ENCODE results near the gene CSNK1A1L.

CSNK1A1L gene

GRCh38 chr13:37131092-37131491 is 25.6 kb upstream of the CSNK1A1L start:
- no peaks in the 10 kb centered on the region for H3K36me3 ChIP-seq (ENCODE audit: insufficient read depth, low read length)
- no peak overlapping the region for H3K4me3 ChIP-seq (ENCODE audit: low read length)
- no peak overlapping the region for H2AFZ ChIP-seq (ENCODE audit: low read depth, low read length)
- no peaks in the 10 kb centered on the region for H3K27me3 ChIP-seq (ENCODE audit: insufficient read depth, low read length)
- no peaks in the 10 kb centered on the region for H3K9me3 ChIP-seq (ENCODE audit: low read length)
- H3K4me1 ChIP-seq (ENCODE audit: insufficient read depth, low read length) = peaks cover 3% of the 10 kb centered on the region

GRCh38 chr13:37129866-37130265 is 24.4 kb upstream of the CSNK1A1L start:
- Histone ChIP-seq H3K27me3 (ENCODE audit: insufficient read depth, low read length) (no peaks in the 10 kb centered on the region), H3K36me3 (ENCODE audit: insufficient read depth, low read length) (no peaks in the 10 kb centered on the region), H3K9me3 (ENCODE audit: low read length) (no peaks in the 10 kb centered on the region), H3K4me1 (ENCODE audit: insufficient read depth, low read length) (peaks cover 3% of the 10 kb centered on the region), H3K4me3 (ENCODE audit: low read length) (no peak overlapping the region), H2AFZ (ENCODE audit: low read depth, low read length) (no peak overlapping the region)

GRCh38 chr13:37127691-37128241 is 22.3 kb upstream of the CSNK1A1L start:
- Histone ChIP-seq H3K36me3 (ENCODE audit: insufficient read depth, low read length) (no peaks in the 10 kb centered on the region), H3K27me3 (ENCODE audit: insufficient read depth, low read length) (no peaks in the 10 kb centered on the region), H3K4me1 (ENCODE audit: insufficient read depth, low read length) (peaks cover 3% of the 10 kb centered on the region), H2AFZ (ENCODE audit: low read depth, low read length) (no peak overlapping the region), H3K4me3 (ENCODE audit: low read length) (no peak overlapping the region), H3K9me3 (ENCODE audit: low read length) (no peaks in the 10 kb centered on the region)

GRCh38 chr13:37123337-37123736 is 17.9 kb upstream of the CSNK1A1L start:
- Histone ChIP-seq H3K9me3 (ENCODE audit: low read length) (no peaks in the 10 kb centered on the region), H3K4me3 (ENCODE audit: low read length) (no peak overlapping the region), H3K36me3 (ENCODE audit: insufficient read depth, low read length) (no peaks in the 10 kb centered on the region), H3K27me3 (ENCODE audit: insufficient read depth, low read length) (no peaks in the 10 kb centered on the region), H2AFZ (ENCODE audit: low read depth, low read length) (no peak overlapping the region), H3K4me1 (ENCODE audit: insufficient read depth, low read length) (no peaks in the 10 kb centered on the region)

DNA sequence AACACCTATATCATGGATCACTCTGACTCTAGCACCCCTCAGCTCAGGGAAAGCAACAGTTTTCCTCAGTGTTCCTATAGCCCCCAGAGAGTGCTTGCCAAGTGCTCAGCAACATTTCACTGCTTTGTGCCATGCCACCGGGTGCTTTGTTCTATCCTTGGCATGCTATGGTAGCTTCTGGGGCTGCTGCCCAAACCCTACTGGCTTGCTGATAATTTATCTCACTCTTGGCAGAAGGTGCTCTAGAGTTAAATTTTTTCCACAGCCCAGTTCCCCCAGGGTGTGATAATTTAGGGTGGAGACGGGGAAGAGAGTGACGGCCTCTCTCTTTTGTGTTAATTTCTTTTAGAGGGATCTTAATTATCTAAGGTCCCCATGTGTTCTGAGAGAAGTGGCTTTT is 12.6 kb upstream of the CSNK1A1L start:
- Histone ChIP-seq H3K27me3 (ENCODE audit: insufficient read depth, low read length) (no peaks in the 10 kb centered on the region), H3K4me3 (ENCODE audit: low read length) (no peak overlapping the region), H3K4me1 (ENCODE audit: insufficient read depth, low read length) (no peaks in the 10 kb centered on the region), H3K36me3 (ENCODE audit: insufficient read depth, low read length) (no peaks in the 10 kb centered on the region), H2AFZ (ENCODE audit: low read depth, low read length) (no peak overlapping the region), H3K9me3 (ENCODE audit: low read length) (no peaks in the 10 kb centered on the region)

DNA sequence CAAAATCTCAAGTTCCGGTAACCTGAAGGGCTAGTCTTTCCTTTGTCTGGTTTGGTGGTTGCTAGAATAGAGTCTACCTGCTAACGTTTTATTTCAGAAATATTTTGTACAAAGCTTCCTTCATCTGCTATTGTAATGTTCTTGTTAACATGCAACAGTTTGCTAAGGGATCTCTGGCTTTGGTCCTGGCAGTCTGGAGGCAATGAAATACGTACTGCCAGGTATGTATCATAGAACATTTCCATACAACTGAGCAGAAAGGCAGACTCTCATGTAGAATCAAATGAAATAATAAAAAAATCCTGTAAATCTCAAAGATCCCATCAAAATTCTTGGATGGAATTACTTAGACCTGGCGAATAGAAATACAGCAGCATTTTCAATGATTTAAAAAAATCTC is 8.8 kb upstream of the CSNK1A1L start:
- Histone ChIP-seq H3K4me1 (ENCODE audit: insufficient read depth, low read length) (no peaks in the 10 kb centered on the region), H3K4me3 (ENCODE audit: low read length) (no peak overlapping the region), H3K9me3 (ENCODE audit: low read length) (no peaks in the 10 kb centered on the region), H3K27me3 (ENCODE audit: insufficient read depth, low read length) (no peaks in the 10 kb centered on the region), H2AFZ (ENCODE audit: low read depth, low read length) (no peak overlapping the region), H3K36me3 (ENCODE audit: insufficient read depth, low read length) (no peaks in the 10 kb centered on the region)

DNA sequence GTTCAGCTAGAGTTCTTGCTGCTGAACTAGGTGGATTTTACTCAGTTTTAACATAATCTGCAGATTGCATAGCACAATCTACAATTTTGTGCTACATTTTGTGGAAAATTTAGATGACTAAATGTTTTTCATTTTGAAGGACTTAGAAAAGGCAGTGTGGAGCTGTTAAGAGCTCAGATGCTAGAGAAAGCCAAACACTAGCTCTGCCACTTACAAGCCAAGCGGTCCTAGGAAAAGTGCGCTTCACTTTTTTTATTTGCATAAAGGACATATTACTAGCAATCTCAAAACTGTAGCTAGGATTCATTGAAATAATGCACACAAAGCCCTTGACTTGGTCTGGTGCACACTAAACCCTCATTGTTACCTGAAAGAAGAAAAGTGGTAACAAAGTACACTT is 8.1 kb upstream of the CSNK1A1L start:
- H3K9me3 ChIP-seq (ENCODE audit: low read length) = no peaks in the 10 kb centered on the region
- H2AFZ ChIP-seq (ENCODE audit: low read depth, low read length) = no peak overlapping the region
- H3K36me3 ChIP-seq (ENCODE audit: insufficient read depth, low read length) = no peaks in the 10 kb centered on the region
- H3K4me3 ChIP-seq (ENCODE audit: low read length) = no peak overlapping the region
- no peaks in the 10 kb centered on the region for H3K27me3 ChIP-seq (ENCODE audit: insufficient read depth, low read length)
- no peaks in the 10 kb centered on the region for H3K4me1 ChIP-seq (ENCODE audit: insufficient read depth, low read length)

DNA sequence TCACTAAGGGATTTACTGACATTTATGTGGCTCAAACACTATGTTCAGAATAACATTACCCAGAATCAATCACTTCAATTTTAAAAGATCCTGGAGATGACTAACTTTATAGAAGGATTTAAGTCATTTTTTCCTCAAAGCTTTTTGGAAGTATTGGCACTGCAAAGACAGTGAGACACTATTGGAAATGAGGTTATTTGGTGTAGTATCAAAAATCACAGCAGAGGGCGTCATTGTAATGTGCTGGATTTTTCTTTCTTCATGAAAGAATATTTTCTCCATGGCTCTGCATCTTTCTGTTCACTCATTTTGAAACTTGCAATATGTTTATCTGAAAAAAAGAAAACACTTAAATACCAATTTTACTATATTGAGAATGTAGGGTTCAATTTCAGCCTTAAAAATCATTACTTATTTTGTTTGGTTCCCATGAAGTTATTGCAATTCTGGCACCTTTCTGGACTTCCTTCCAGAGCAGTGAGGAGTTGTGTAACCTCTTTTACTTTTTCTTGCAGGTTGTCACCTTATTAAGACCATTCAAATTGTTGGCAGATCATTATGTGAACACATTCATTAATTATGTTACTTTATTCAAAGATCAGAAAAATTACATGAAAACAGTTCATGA is 3.7 kb upstream of the CSNK1A1L start:
- Histone ChIP-seq H3K4me3 (ENCODE audit: low read length) (no peak overlapping the region), H3K36me3 (ENCODE audit: insufficient read depth, low read length) (no peaks in the 10 kb centered on the region), H2AFZ (ENCODE audit: low read depth, low read length) (no peak overlapping the region), H3K27me3 (ENCODE audit: insufficient read depth, low read length) (no peaks in the 10 kb centered on the region), H3K4me1 (ENCODE audit: insufficient read depth, low read length) (peaks cover 13% of the 10 kb centered on the region), H3K9me3 (ENCODE audit: low read length) (no peaks in the 10 kb centered on the region)

GRCh38 chr13:37107868-37108267 is 2.4 kb upstream of the CSNK1A1L start:
- H2AFZ ChIP-seq (ENCODE audit: low read depth, low read length) = no peak overlapping the region
- H3K4me1 ChIP-seq (ENCODE audit: insufficient read depth, low read length) = peaks cover 25% of the 10 kb centered on the region
- H3K9me3 ChIP-seq (ENCODE audit: low read length) = no peaks in the 10 kb centered on the region
- no peaks in the 10 kb centered on the region for H3K27me3 ChIP-seq (ENCODE audit: insufficient read depth, low read length)
- no peaks in the 10 kb centered on the region for H3K36me3 ChIP-seq (ENCODE audit: insufficient read depth, low read length)
- no peak overlapping the region for H3K4me3 ChIP-seq (ENCODE audit: low read length)

DNA sequence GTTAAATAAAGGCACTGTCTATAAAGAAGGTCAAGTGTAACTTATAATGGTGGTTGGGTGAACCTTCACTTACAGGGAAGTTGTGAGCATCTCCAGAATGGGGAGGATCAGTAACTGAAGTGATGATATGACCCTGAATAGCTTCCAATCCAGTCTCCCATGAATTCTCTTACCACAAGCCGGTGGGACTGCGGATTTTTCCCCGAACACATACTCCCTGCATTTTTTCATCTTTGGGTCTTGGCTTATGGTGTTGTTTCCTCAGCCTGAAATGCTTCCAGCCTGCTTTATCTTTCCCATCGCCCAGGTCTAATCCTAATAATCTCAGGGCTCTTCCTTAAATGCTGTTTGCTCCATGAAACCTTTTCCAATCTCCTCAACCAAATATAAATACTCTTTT is 2.0 kb upstream of the CSNK1A1L start:
- Histone ChIP-seq H3K4me1 (ENCODE audit: insufficient read depth, low read length) (peaks cover 29% of the 10 kb centered on the region), H3K4me3 (ENCODE audit: low read length) (no peak overlapping the region), H3K27me3 (ENCODE audit: insufficient read depth, low read length) (no peaks in the 10 kb centered on the region), H2AFZ (ENCODE audit: low read depth, low read length) (no peak overlapping the region), H3K9me3 (ENCODE audit: low read length) (no peaks in the 10 kb centered on the region), H3K36me3 (ENCODE audit: insufficient read depth, low read length) (no peaks in the 10 kb centered on the region)

DNA sequence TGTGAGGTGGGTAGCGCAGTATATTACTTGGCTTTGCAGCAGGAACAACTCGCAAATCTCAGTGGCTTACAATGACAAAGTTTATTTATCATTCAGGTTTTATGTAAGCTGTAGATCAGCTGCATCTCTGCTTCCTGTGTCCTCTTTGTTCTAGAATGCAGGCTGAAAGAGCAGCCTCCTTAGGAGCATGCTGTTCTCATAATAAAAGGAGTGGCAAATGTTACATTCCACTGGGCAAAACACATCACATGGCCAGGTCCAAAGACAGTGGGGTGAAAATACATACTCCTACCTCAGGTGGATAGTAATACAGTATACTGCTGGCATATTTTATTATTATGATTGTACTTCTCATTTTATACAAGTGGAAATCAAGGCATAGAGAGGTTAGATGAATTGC is 1.2 kb upstream of the CSNK1A1L start:
- H3K4me3 ChIP-seq (ENCODE audit: low read length) = no peak overlapping the region
- peak overlapping the region; percentile 69 for H2AFZ ChIP-seq (ENCODE audit: low read depth, low read length)
- no peaks in the 10 kb centered on the region for H3K36me3 ChIP-seq (ENCODE audit: insufficient read depth, low read length)
- H3K9me3 ChIP-seq (ENCODE audit: low read length) = no peaks in the 10 kb centered on the region
- H3K27me3 ChIP-seq (ENCODE audit: insufficient read depth, low read length) = no peaks in the 10 kb centered on the region
- peaks cover 33% of the 10 kb centered on the region for H3K4me1 ChIP-seq (ENCODE audit: insufficient read depth, low read length)

GRCh38 chr13:37102896-37103295 is 2.6 kb downstream of the CSNK1A1L start:
- Histone ChIP-seq H2AFZ (ENCODE audit: low read depth, low read length) (no peak overlapping the region), H3K36me3 (ENCODE audit: insufficient read depth, low read length) (no peaks in the 10 kb centered on the region), H3K4me3 (ENCODE audit: low read length) (no peak overlapping the region), H3K27me3 (ENCODE audit: insufficient read depth, low read length) (no peaks in the 10 kb centered on the region), H3K4me1 (ENCODE audit: insufficient read depth, low read length) (peaks cover 33% of the 10 kb centered on the region), H3K9me3 (ENCODE audit: low read length) (no peaks in the 10 kb centered on the region)

DNA sequence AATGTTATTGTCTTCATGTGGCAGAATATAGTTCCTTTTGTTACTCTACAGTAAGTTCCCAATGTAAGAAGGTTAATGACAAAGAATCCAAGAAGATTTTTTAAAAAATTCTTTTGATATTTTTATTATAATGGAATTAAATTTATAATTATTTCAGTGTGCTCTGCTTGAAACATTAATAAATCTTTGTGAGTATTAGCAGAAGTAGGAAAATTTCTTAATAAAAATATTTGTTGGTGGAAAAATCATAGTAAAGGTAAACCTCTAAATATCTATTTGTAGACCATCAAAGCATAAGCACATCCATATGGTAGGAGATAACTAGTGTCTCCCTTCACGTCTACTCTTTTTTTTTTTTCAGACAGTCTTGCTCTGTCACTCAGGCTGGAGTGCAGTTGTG is 4.3 kb downstream of the CSNK1A1L start:
- Histone ChIP-seq H3K27me3 (ENCODE audit: insufficient read depth, low read length) (no peaks in the 10 kb centered on the region), H2AFZ (ENCODE audit: low read depth, low read length) (no peak overlapping the region), H3K4me3 (ENCODE audit: low read length) (no peak overlapping the region), H3K9me3 (ENCODE audit: low read length) (no peaks in the 10 kb centered on the region), H3K4me1 (ENCODE audit: insufficient read depth, low read length) (peaks cover 23% of the 10 kb centered on the region), H3K36me3 (ENCODE audit: insufficient read depth, low read length) (no peaks in the 10 kb centered on the region)

DNA sequence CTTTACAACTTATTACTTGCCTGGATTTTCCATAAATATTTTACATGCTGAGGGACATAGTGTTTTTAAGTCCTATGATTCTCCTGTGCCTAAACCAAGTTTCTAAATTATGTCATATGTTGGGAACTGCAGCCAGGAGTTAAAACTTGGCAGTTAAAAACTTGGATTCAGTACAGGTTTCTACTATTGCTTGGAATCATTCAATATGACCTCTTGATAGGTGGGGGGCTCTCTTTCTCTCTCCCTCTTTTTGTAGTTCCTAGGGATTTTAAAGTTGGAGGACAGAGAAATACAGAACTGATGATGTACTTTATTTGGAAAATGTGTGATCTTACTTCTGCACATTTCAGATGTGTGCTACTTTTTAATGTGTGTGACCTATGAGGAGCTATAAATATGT is 4.7 kb downstream of the CSNK1A1L start:
- Histone ChIP-seq H3K9me3 (ENCODE audit: low read length) (no peaks in the 10 kb centered on the region), H3K4me3 (ENCODE audit: low read length) (no peak overlapping the region), H3K27me3 (ENCODE audit: insufficient read depth, low read length) (no peaks in the 10 kb centered on the region), H3K4me1 (ENCODE audit: insufficient read depth, low read length) (peaks cover 21% of the 10 kb centered on the region), H2AFZ (ENCODE audit: low read depth, low read length) (no peak overlapping the region), H3K36me3 (ENCODE audit: insufficient read depth, low read length) (no peaks in the 10 kb centered on the region)

Data from neuron (in vitro differentiated cells).